Ishikawa (cell line): ENCODE data around the gene MKKS.

ENCODE experiments used
- CEBPB ChIP-seq: IDR thresholded peaks from 2 replicates; pipeline ENCODE4 v1.6.1; 2012
- CREB1 ChIP-seq: IDR thresholded peaks from 2 replicates; pipeline ENCODE4 v1.6.1; 2012; ENCODE audit warnings: low read depth
- EGR1 ChIP-seq: IDR thresholded peaks from 2 replicates; pipeline ENCODE4 v1.6.1; 2012
- EP300 ChIP-seq: IDR thresholded peaks from 2 replicates; pipeline ENCODE4 v1.6.1; 2012; ENCODE audit warnings: borderline replicate concordance
- FOXM1 ChIP-seq: IDR thresholded peaks from 2 replicates; pipeline ENCODE4 v1.6.1; 2012; ENCODE audit warnings: low read depth, borderline replicate concordance
- MAX ChIP-seq: IDR thresholded peaks from 2 replicates; pipeline ENCODE4 v1.6.1; 2012
- NFIC ChIP-seq: IDR thresholded peaks from 2 replicates; pipeline ENCODE4 v1.6.1; 2012
- RAD21 ChIP-seq: IDR thresholded peaks from 2 replicates; pipeline ENCODE4 v1.6.1; 2012; ENCODE audit warnings: low read depth
- REST ChIP-seq: IDR thresholded peaks from 2 replicates; pipeline ENCODE4 v1.6.1; 2012; ENCODE audit warnings: low read depth, mild to moderate bottlenecking
- TAF1 ChIP-seq: IDR thresholded peaks from 2 replicates; pipeline ENCODE4 v1.6.1; 2012; ENCODE audit warnings: low read depth, mild to moderate bottlenecking
- TEAD4 ChIP-seq: IDR thresholded peaks from 2 replicates; pipeline ENCODE4 v1.6.1; 2012
- YY1 ChIP-seq: IDR thresholded peaks from 2 replicates; pipeline ENCODE4 v1.6.1; 2012; ENCODE audit warnings: low read depth

GRCh38 chr20:10367943-10368701 lies 65.9 kb downstream of the MKKS start:
- no peak for TF ChIP-seq EP300
- no peak for TF ChIP-seq RAD21
- TF ChIP-seq CREB1: no peak
- no peak for TF ChIP-seq REST
- no peak for TF ChIP-seq MAX
- no peak for TF ChIP-seq TEAD4
- TF ChIP-seq TAF1: no peak
- no peak for TF ChIP-seq EGR1
- TF ChIP-seq FOXM1: no peak
- no peak for TF ChIP-seq YY1
- no peak for TF ChIP-seq CEBPB
- no peak for TF ChIP-seq NFIC
